IMR-90 (cell line): ENCODE measurements around the gene FAM170A. TPM values are rescaled to one million over a fixed set of nuclear protein-coding genes. Genes with fewer than 3 reads are reported as not detected.

ENCODE experiments used
- ATAC-seq: fragments of 200-7000 bp; cut with Tn5 transposase; 2 replicates; pipeline ENCODE4 v1.9.1; 2020; ENCODE audit warnings: low read depth, mild to moderate bottlenecking, moderate library complexity
- BruUV-seq: library from RNA; stranded (reverse); fragments of 400-500 nt; replicated peaks from 2 replicates; lab custom pipeline; 2021; lab: Mats Ljungman, UMichigan
- CTCF ChIA-PET: fragments of 300-600 bp; formaldehyde crosslinking; extraction: SDS; loops from one replicate; lab custom pipeline; 2021; ENCODE audit warnings: antibody characterized with exemption; lab: Yijun Ruan, JAX
- POLR2A ChIA-PET: fragments of 300-600 bp; sonication (Branson Sonifier 250); formaldehyde crosslinking; loops from one replicate; lab custom pipeline; 2022; ENCODE audit warnings: antibody characterized with exemption; ENCODE audit not compliant: unreplicated experiment; lab: Charles Lee
- DNase-seq: peaks from one replicate; pipeline ENCODE4 v3.0.0; 2013
- H2AFZ ChIP-seq: replicated peaks from 2 replicates; pipeline ENCODE3; 2013; ENCODE audit warnings: low read length, mild to moderate bottlenecking; ENCODE audit not compliant: poor library complexity
- H2AK5ac ChIP-seq: 2 replicates; pipeline ENCODE4 v1.6.1; 2013; ENCODE audit warnings: low read depth, low read length, inconsistent platforms
- H2AK9ac ChIP-seq: replicated peaks from 2 replicates; pipeline ENCODE3; 2013; ENCODE audit warnings: mild to moderate bottlenecking, low read depth, low read length, moderate library complexity; ENCODE audit not compliant: poor library complexity
- H2BK120ac ChIP-seq: 2 replicates; pipeline ENCODE4 v1.6.1; 2013; ENCODE audit warnings: low read depth, low read length, inconsistent platforms
- H2BK15ac ChIP-seq: 3 replicates; pipeline ENCODE4 v1.6.1; 2013; ENCODE audit warnings: low read depth, low read length, inconsistent platforms
- H2BK20ac ChIP-seq: 2 replicates; pipeline ENCODE4 v1.6.1; 2013; ENCODE audit warnings: low read depth, mild to moderate bottlenecking, inconsistent platforms, low read length, moderate library complexity
- H2BK5ac ChIP-seq: 2 replicates; pipeline ENCODE4 v1.6.1; 2013; ENCODE audit warnings: mild to moderate bottlenecking, low read depth, low read length, inconsistent platforms; ENCODE audit not compliant: poor library complexity, severe bottlenecking
- H3K14ac ChIP-seq: replicated peaks from 2 replicates; pipeline ENCODE4 v1.6.1; 2013; ENCODE audit warnings: low read depth, low read length, inconsistent platforms
- H3K18ac ChIP-seq: 2 replicates; pipeline ENCODE4 v1.6.1; 2013; ENCODE audit warnings: low read depth, low read length, control low read depth
- H3K23ac ChIP-seq: 2 replicates; pipeline ENCODE4 v1.6.1; 2013; ENCODE audit warnings: low read depth, low read length, inconsistent platforms
- H3K27ac ChIP-seq: 2 replicates; pipeline ENCODE4 v1.5.1; 2013; ENCODE audit warnings: mild to moderate bottlenecking, control low read depth, low read length; ENCODE audit not compliant: insufficient read depth
- H3K27me3 ChIP-seq: 2 replicates; pipeline ENCODE4 v1.6.1; 2013; ENCODE audit warnings: low read length; ENCODE audit not compliant: control insufficient read depth, insufficient read depth
- H3K36me3 ChIP-seq: 2 replicates; pipeline ENCODE4 v1.6.1; 2013; ENCODE audit warnings: low read length, mixed read lengths; ENCODE audit not compliant: control insufficient read depth, insufficient read depth
- H3K4ac ChIP-seq: 2 replicates; pipeline ENCODE4 v1.6.1; 2013; ENCODE audit warnings: low read depth, low read length, inconsistent platforms
- H3K4me1 ChIP-seq: 2 replicates; pipeline ENCODE4 v1.6.1; 2013; ENCODE audit warnings: low read length, mixed read lengths; ENCODE audit not compliant: control insufficient read depth, insufficient read depth
- H3K4me2 ChIP-seq: 2 replicates; pipeline ENCODE4 v1.6.1; 2013; ENCODE audit warnings: low read depth, mild to moderate bottlenecking, control low read depth, low read length, moderate library complexity
- H3K4me3 ChIP-seq: 2 replicates; pipeline ENCODE4 v1.5.1; 2013; ENCODE audit warnings: low read depth, mild to moderate bottlenecking, control low read depth, low read length, moderate library complexity; ENCODE audit not compliant: insufficient read depth
- H3K56ac ChIP-seq: 2 replicates; pipeline ENCODE4 v1.6.1; 2013; ENCODE audit warnings: low read length, inconsistent platforms; ENCODE audit not compliant: insufficient read depth; ENCODE audit errors: extremely low read depth
- H3K79me1 ChIP-seq, 2 experiments: 2 replicates each; pipeline ENCODE4 v1.6.1; 2013; ENCODE audit warnings: low read length in 2 of 2, inconsistent platforms in 1 of 2, low read depth in 1 of 2
- H3K9ac ChIP-seq: 2 replicates; pipeline ENCODE4 v1.6.1; 2013; ENCODE audit warnings: low read depth, low read length, control low read depth
- H3K9me1 ChIP-seq: 2 replicates; pipeline ENCODE4 v1.6.1; 2013; ENCODE audit warnings: low read length, inconsistent platforms; ENCODE audit not compliant: insufficient read depth
- H3K9me3 ChIP-seq: 2 replicates; pipeline ENCODE4 v1.6.1; 2013; ENCODE audit warnings: low read length; ENCODE audit not compliant: control insufficient read depth, insufficient read depth
- H4K20me1 ChIP-seq: 2 replicates; pipeline ENCODE4 v1.6.1; 2013; ENCODE audit warnings: low read length, inconsistent platforms; ENCODE audit not compliant: insufficient read depth
- H4K5ac ChIP-seq: 2 replicates; pipeline ENCODE4 v1.6.1; 2013; ENCODE audit warnings: mild to moderate bottlenecking, low read depth, low read length, control low read depth
- H4K8ac ChIP-seq, 2 experiments: 2 replicates each; pipeline ENCODE4 v1.6.1; 2013; ENCODE audit warnings: low read depth in 2 of 2, low read length in 2 of 2, control low read depth in 1 of 2, inconsistent platforms in 1 of 2
- H4K91ac ChIP-seq: 2 replicates; pipeline ENCODE4 v1.6.1; 2013; ENCODE audit warnings: low read depth, low read length, inconsistent platforms; ENCODE audit not compliant: insufficient read depth
- BHLHE40 ChIP-seq: fragments of 150-350 bp; IDR thresholded peaks from 2 replicates; pipeline ENCODE4 v1.6.1; 2016; ENCODE audit warnings: mild to moderate bottlenecking, low read depth, low read length
- CEBPB ChIP-seq: IDR thresholded peaks from 2 replicates; pipeline ENCODE4 v1.6.1; 2012; ENCODE audit warnings: low read depth, low read length, improper control_type of control experiment
- CHD1 ChIP-seq: IDR thresholded peaks from 2 replicates; pipeline ENCODE4 v1.6.1; 2012; ENCODE audit warnings: low read depth, low read length, improper control_type of control experiment
- CTCF ChIP-seq: conservative IDR thresholded peaks from 2 replicates; pipeline ENCODE4 v1.5.1; 2012; ENCODE audit warnings: mild to moderate bottlenecking, low read depth, low read length, improper control_type of control experiment
- ELK1 ChIP-seq: fragments of 150-350 bp; IDR thresholded peaks from 2 replicates; pipeline ENCODE4 v1.6.1; 2016; ENCODE audit warnings: low read depth, mild to moderate bottlenecking, low read length, moderate library complexity, borderline replicate concordance
- FOS ChIP-seq: fragments of 150-350 bp; IDR thresholded peaks from 2 replicates; pipeline ENCODE4 v1.6.1; 2016; ENCODE audit warnings: low read depth, low read length
- MAFK ChIP-seq: IDR thresholded peaks from 2 replicates; pipeline ENCODE4 v1.6.1; 2012; ENCODE audit warnings: low read depth, low read length, improper control_type of control experiment
- MAZ ChIP-seq: IDR thresholded peaks from 2 replicates; pipeline ENCODE4 v1.6.1; 2012; ENCODE audit warnings: low read depth, mild to moderate bottlenecking, low read length, improper control_type of control experiment, moderate library complexity, borderline replicate concordance
- MXI1 ChIP-seq: IDR thresholded peaks from 2 replicates; pipeline ENCODE4 v1.6.1; 2012; ENCODE audit warnings: low read depth, mild to moderate bottlenecking, low read length, moderate library complexity, borderline replicate concordance
- NFE2L2 ChIP-seq: fragments of 150-350 bp; IDR thresholded peaks from 2 replicates; pipeline ENCODE4 v1.6.1; 2016; ENCODE audit warnings: low read depth, mild to moderate bottlenecking, low read length
- POLR2A ChIP-seq: IDR thresholded peaks from 2 replicates; pipeline ENCODE4 v1.6.1; 2012; ENCODE audit warnings: mild to moderate bottlenecking, low read depth, low read length
- RAD21 ChIP-seq: IDR thresholded peaks from 2 replicates; pipeline ENCODE4 v1.6.1; 2012; ENCODE audit warnings: low read length, improper control_type of control experiment
- RCOR1 ChIP-seq: IDR thresholded peaks from 2 replicates; pipeline ENCODE4 v1.6.1; 2012; ENCODE audit warnings: mild to moderate bottlenecking, low read length, improper control_type of control experiment; ENCODE audit not compliant: insufficient replicate concordance
- RFX5 ChIP-seq: IDR thresholded peaks from 2 replicates; pipeline ENCODE4 v1.8.0; 2012; ENCODE audit warnings: low read depth, mild to moderate bottlenecking, low read length, moderate library complexity
- SMC3 ChIP-seq: fragments of 150-350 bp; IDR thresholded peaks from 2 replicates; pipeline ENCODE4 v1.6.1; 2016; ENCODE audit warnings: low read depth, mild to moderate bottlenecking, antibody characterized with exemption, low read length, moderate library complexity
- USF2 ChIP-seq: fragments of 150-350 bp; IDR thresholded peaks from 2 replicates; pipeline ENCODE4 v1.6.1; 2017; ENCODE audit warnings: mild to moderate bottlenecking, antibody characterized with exemption, low read length, low read depth
- WGBS, 2 experiments: methylation state at CpG; one replicate each; pipeline versions ENCODE4 v1.1.5 to v1.1.7; 2013; ENCODE audit warnings: missing lambda C conversion rate in 2 of 2; ENCODE audit not compliant: insufficient read length in 1 of 2; ENCODE audit errors: extremely low coverage in 2 of 2; 5-methylcytosine and 5-hydroxymethylcytosine counted together
- dilution Hi-C: fragments of 300-500 bp; cut with HindIII; formaldehyde crosslinking; loops from one replicate; pipeline ENCODE4 v1.14.3; 2018; ENCODE audit warnings: low sequenced_read_pairs; ENCODE audit not compliant: unreplicated experiment
- in situ Hi-C: fragments of 300-500 bp; cut with MboI; formaldehyde crosslinking; loops from 3 replicates; pipeline ENCODE4 v1.14.3; 2019; ENCODE audit warnings: low sequenced_read_pairs, inconsistent platforms, mixed read lengths
- intact Hi-C: fragments of 100-400 bp; cut with micrococcal nuclease; formaldehyde crosslinking; loops from 2 replicates; pipeline ENCODE4 v1.10.0; 2022
- polyA plus RNA-seq, 3 experiments: library from polyadenylated mRNA; depleted of rRNA; stranded (reverse); fragments of >200 nt; gene quantifications; 2 replicates each; pipeline ENCODE4 v1.2.3, GENCODE V29; 2012; ENCODE audit warnings: low replicate concordance in 1 of 3
- total RNA-seq: library from RNA; depleted of rRNA; stranded (reverse); fragments of >200 nt; gene quantifications from 2 replicates; pipeline ENCODE4 v1.2.3, GENCODE V29; 2012

The FAM170A gene
- total and polyA plus RNA-seq, 2 of the 4 experiments (the other 2 are of a cell fraction), result not detected

GRCh38 chr5:119626086-119626485, 3.3 kb upstream of the FAM170A start:
- H3K9ac ChIP-seq, result no peak overlapping the region
- no peak overlapping the region for H2BK5ac ChIP-seq
- no peak overlapping the region for H2AK9ac ChIP-seq
- H3K4ac ChIP-seq, result no peak overlapping the region
- DNase-seq (no peak), ATAC-seq (no peak)
- no peaks in the 10 kb centered on the region for H3K9me1 ChIP-seq
- H3K4me2 ChIP-seq, result no peak overlapping the region
- no peaks in the 10 kb centered on the region for H3K9me3 ChIP-seq
- H2BK15ac ChIP-seq, result no peak overlapping the region
- CTCF ChIA-PET, result no interaction called here
- H3K4me1 ChIP-seq, result no peaks in the 10 kb centered on the region
- H2AFZ ChIP-seq, result no peak overlapping the region
- intact Hi-C loops, result no loop called here
- no peak overlapping the region for H2BK120ac ChIP-seq
- H2AK5ac ChIP-seq, result no peak overlapping the region
- TF ChIP-seq RFX5 (no peak), SMC3 (no peak), CHD1 (no peak), ELK1 (no peak), MXI1 (no peak), USF2 (no peak), MAFK (no peak), FOS (no peak), NFE2L2 (no peak), RAD21 (no peak), CEBPB (no peak), MAZ (no peak), RCOR1 (no peak), CTCF (no peak), POLR2A (no peak), BHLHE40 (no peak)
- H4K20me1 ChIP-seq, result no peaks in the 10 kb centered on the region
- H3K79me1 ChIP-seq, result no peaks in the 10 kb centered on the region
- POLR2A ChIA-PET, result no interaction called here
- in situ Hi-C loops, result no loop called here
- H3K36me3 ChIP-seq, result no peaks in the 10 kb centered on the region
- dilution Hi-C loops, result no loop called here
- no peak overlapping the region for H3K27ac ChIP-seq
- no peak overlapping the region for H4K91ac ChIP-seq
- H3K4me3 ChIP-seq, result no peak overlapping the region
- no peak overlapping the region for H2BK20ac ChIP-seq
- H3K56ac ChIP-seq, result no peak overlapping the region
- H4K8ac ChIP-seq, result no peak overlapping the region
- H3K14ac ChIP-seq, result no peak overlapping the region
- no CpG with 5 or more reads among the region's 2 CpGs for WGBS, 2 experiments
- H3K27me3 ChIP-seq, result no peaks in the 10 kb centered on the region
- no peak overlapping the region for H3K18ac ChIP-seq
- H4K5ac ChIP-seq, result no peak overlapping the region
- BruUV-seq, result no TSS peak
- no peak overlapping the region for H3K23ac ChIP-seq
